HEK293 (cell line): ENCODE results near the gene PCCA.

Experiments
- CTCF ChIA-PET: fragments of 350-600 bp; formaldehyde crosslinking; extraction: SDS; loops from one replicate; lab custom pipeline; 2021; ENCODE audit warnings: antibody characterized with exemption; lab: Yijun Ruan, JAX
- POLR2A ChIA-PET: fragments of 300-600 bp; formaldehyde crosslinking; extraction: SDS; loops from one replicate; lab custom pipeline; 2020; ENCODE audit warnings: antibody characterized with exemption, inconsistent platforms; lab: Yijun Ruan, JAX
- H3K27ac ChIP-seq: fragments of 200-500 bp; sonication (Bioruptor generic); 2 replicates; pipeline ENCODE4 v1.5.1; 2014; ENCODE audit warnings: low read depth, low read length, control low read depth, inconsistent platforms; ENCODE audit errors: extremely low read depth
- H3K36me3 ChIP-seq, 2 experiments: fragments of 200-500 bp in 1 of 2; sonication (Bioruptor generic) in 1 of 2; 1 replicate in 1 of 2; 2 replicates in 1 of 2; pipeline ENCODE4 v1.5.1; 2014 to 2017; ENCODE audit warnings: inconsistent platforms in 2 of 2, low read length in 2 of 2; ENCODE audit not compliant: control insufficient read depth in 2 of 2, insufficient read depth in 1 of 2
- H3K4me1 ChIP-seq: fragments of 200-500 bp; sonication (Bioruptor generic); 2 replicates; pipeline ENCODE4 v1.5.1; 2014; ENCODE audit warnings: mild to moderate bottlenecking, low read length, inconsistent platforms; ENCODE audit not compliant: control insufficient read depth, insufficient read depth
- H3K4me3 ChIP-seq: 2 replicates; pipeline ENCODE4 v1.5.1; 2011; ENCODE audit warnings: low read depth, mild to moderate bottlenecking, control low read depth, low read length, moderate library complexity
- H3K9me3 ChIP-seq: fragments of 200-500 bp; sonication (Bioruptor generic); 2 replicates; pipeline ENCODE4 v1.5.1; 2014; ENCODE audit warnings: low read depth, low read length, inconsistent platforms; ENCODE audit not compliant: control insufficient read depth, insufficient read depth
- BCL6B ChIP-seq: fragments of 450-650 bp; formaldehyde crosslinking; IDR thresholded peaks from 2 replicates; pipeline ENCODE4 v1.5.1; 2017; ENCODE audit warnings: missing biosample characterization, missing genetic modification characterization
- HOXA7 ChIP-seq: sonication (generic); formaldehyde crosslinking; IDR thresholded peaks from 2 replicates; pipeline ENCODE4 v1.8.1; 2022; ENCODE audit warnings: missing genetic modification reagents, borderline replicate concordance
- KLF1 ChIP-seq: fragments of 450-650 bp; formaldehyde crosslinking; IDR thresholded peaks from 2 replicates; pipeline ENCODE4 v1.5.1; 2016; ENCODE audit warnings: missing biosample characterization, missing genetic modification characterization
- MYNN ChIP-seq: fragments of 450-650 bp; formaldehyde crosslinking; IDR thresholded peaks from 2 replicates; pipeline ENCODE4 v1.5.1; 2016; ENCODE audit warnings: missing biosample characterization, missing genetic modification characterization, borderline replicate concordance
- OSR2 ChIP-seq: fragments of 450-650 bp; formaldehyde crosslinking; IDR thresholded peaks from 2 replicates; pipeline ENCODE4 v1.5.1; 2016; ENCODE audit warnings: missing biosample characterization, missing genetic modification characterization
- PRDM1 ChIP-seq: fragments of 450-650 bp; formaldehyde crosslinking; IDR thresholded peaks from 2 replicates; pipeline ENCODE4; 2016; ENCODE audit warnings: missing biosample characterization, missing genetic modification characterization
- PRDM4 ChIP-seq: fragments of 450-650 bp; formaldehyde crosslinking; IDR thresholded peaks from 2 replicates; pipeline ENCODE4 v1.5.1; 2017; ENCODE audit warnings: missing biosample characterization, missing genetic modification characterization
- ZFHX2 ChIP-seq: fragments of 450-650 bp; formaldehyde crosslinking; conservative IDR thresholded peaks from 2 replicates; pipeline ENCODE4 v1.5.1; 2016; ENCODE audit warnings: missing biosample characterization, missing genetic modification characterization
- ZNF391 ChIP-seq: fragments of 450-650 bp; formaldehyde crosslinking; IDR thresholded peaks from 2 replicates; pipeline ENCODE4 v1.5.1; 2016; ENCODE audit warnings: low read depth, missing biosample characterization, missing genetic modification characterization, borderline replicate concordance
- ZNF398 ChIP-seq: fragments of 450-650 bp; formaldehyde crosslinking; IDR thresholded peaks from 2 replicates; pipeline ENCODE4 v1.5.1; 2017; ENCODE audit warnings: missing biosample characterization, missing genetic modification characterization
- ZNF404 ChIP-seq: fragments of 450-650 bp; formaldehyde crosslinking; IDR thresholded peaks from 2 replicates; pipeline ENCODE4 v1.5.1; 2017; ENCODE audit warnings: missing biosample characterization, missing genetic modification characterization
- ZNF529 ChIP-seq: fragments of 450-650 bp; formaldehyde crosslinking; IDR thresholded peaks from 2 replicates; pipeline ENCODE4 v1.5.1; 2017; ENCODE audit warnings: missing genetic modification characterization, missing biosample characterization; ENCODE audit not compliant: insufficient replicate concordance
- ZNF549 ChIP-seq: fragments of 450-650 bp; IDR thresholded peaks from 2 replicates; pipeline ENCODE4 v1.5.1; 2018; ENCODE audit warnings: missing biosample characterization, missing genetic modification characterization, mild to moderate bottlenecking, inconsistent platforms, moderate library complexity
- ZNF600 ChIP-seq: fragments of 450-650 bp; formaldehyde crosslinking; IDR thresholded peaks from 2 replicates; pipeline ENCODE4 v1.5.1; 2016; ENCODE audit warnings: missing biosample characterization, missing genetic modification characterization
- ZNF621 ChIP-seq: fragments of 450-650 bp; formaldehyde crosslinking; IDR thresholded peaks from 2 replicates; pipeline ENCODE4 v1.5.1; 2017; ENCODE audit warnings: missing biosample characterization, missing genetic modification characterization
- ZNF701 ChIP-seq: fragments of 450-650 bp; formaldehyde crosslinking; IDR thresholded peaks from 2 replicates; pipeline ENCODE4 v1.5.1; 2016; ENCODE audit warnings: missing biosample characterization, missing genetic modification characterization
- ZNF704 ChIP-seq: fragments of 450-650 bp; formaldehyde crosslinking; IDR thresholded peaks from 2 replicates; pipeline ENCODE4 v1.5.1; 2016; ENCODE audit warnings: missing biosample characterization, missing genetic modification characterization
- ZNF785 ChIP-seq: fragments of 450-650 bp; formaldehyde crosslinking; IDR thresholded peaks from 2 replicates; pipeline ENCODE4 v1.5.1; 2016; ENCODE audit warnings: missing biosample characterization, missing genetic modification characterization
- ZNF792 ChIP-seq: fragments of 450-650 bp; formaldehyde crosslinking; IDR thresholded peaks from 2 replicates; pipeline ENCODE4 v1.5.1; 2016; ENCODE audit warnings: missing biosample characterization, missing genetic modification characterization

Gene PCCA

GRCh38 chr13:100459747-100460146, 370.9 kb downstream of the PCCA start:
- CTCF ChIA-PET, result no interaction called here
- H3K27ac ChIP-seq, result no peak overlapping the region
- H3K9me3 ChIP-seq, result no peaks in the 10 kb centered on the region
- H3K4me3 ChIP-seq, result no peak overlapping the region
- TF ChIP-seq KLF1 (tag by site-specific recombination) (no peak), ZNF600 (no peak), ZNF621 (tag by site-specific recombination) (no peak), HOXA7 (no peak), BCL6B (tag by site-specific recombination) (no peak), ZNF391 (no peak), ZNF549 (tag by site-specific recombination) (no peak), ZNF792 (tag by site-specific recombination) (no peak), MYNN (no peak), OSR2 (no peak)
- POLR2A ChIA-PET, result no interaction called here
- no peaks in the 10 kb centered on the region for H3K36me3 ChIP-seq
- H3K4me1 ChIP-seq, result no peaks in the 10 kb centered on the region

- H3K4me3 ChIP-seq, result no peak overlapping the region
- TF ChIP-seq ZFHX2 (tag by site-specific recombination) (no peak), PRDM1 (tag by site-specific recombination) (no peak), ZNF701 (tag by site-specific recombination) (no peak), ZNF529 (tag by site-specific recombination) (no peak), PRDM4 (no peak), ZNF398 (tag by site-specific recombination) (no peak), ZNF704 (tag by site-specific recombination) (no peak), ZNF785 (no peak), ZNF404 (tag by site-specific recombination) (no peak)
- TF ChIP-seq, all 188 proteins: peak for 0
- H3K27ac ChIP-seq, result no peak overlapping the region
- H3K4me1 ChIP-seq, result no peaks in the 10 kb centered on the region
- ChIA-PET POLR2A (no interaction called here), CTCF (no interaction called here)
- H3K9me3 ChIP-seq, result no peaks in the 10 kb centered on the region
- H3K36me3 ChIP-seq, result no peaks in the 10 kb centered on the region
These were observed 371.4 kb downstream of the PCCA start for GRCh38 chr13:100460266-100460665.
